PC-3 (cell line): ENCODE results near the gene NAV2. TPM values are rescaled to one million over a fixed set of nuclear protein-coding genes. Genes with fewer than 3 reads are reported as not detected.

ENCODE experiments used
- ATAC-seq: fragments of 200-7000 bp; cut with Tn5 transposase; 2 replicates; pipeline ENCODE4 v1.9.1; 2020; ENCODE audit warnings: mild to moderate bottlenecking, moderate library complexity
- BruUV-seq: library from RNA; stranded (reverse); fragments of 400-500 nt; replicated peaks from 2 replicates; lab custom pipeline; 2021; lab: Mats Ljungman, UMichigan
- CTCF ChIA-PET: fragments of 300-600 bp; sonication (Branson Sonifier 250); formaldehyde crosslinking; loops from one replicate; lab custom pipeline; 2022; ENCODE audit warnings: antibody characterized with exemption; lab: Charles Lee
- POLR2A ChIA-PET: fragments of 300-600 bp; sonication (Branson Sonifier 250); formaldehyde crosslinking; loops from one replicate; lab custom pipeline; 2022; ENCODE audit warnings: antibody characterized with exemption; ENCODE audit not compliant: unreplicated experiment; lab: Charles Lee
- DNase-seq: peaks from one replicate; pipeline ENCODE4 v3.0.0-alpha.2; 2015
- H2AFZ ChIP-seq: fragments of 300-600 bp; sonication (generic); 2 replicates; pipeline ENCODE4 v1.6.0; 2016; ENCODE audit warnings: antibody characterized with exemption, low read length
- H3F3A ChIP-seq: fragments of 300-600 bp; sonication (generic); one replicate; pipeline ENCODE4 v1.6.0; 2017; ENCODE audit warnings: antibody characterized with exemption, low read length, control low read depth, mild to moderate bottlenecking; ENCODE audit not compliant: unreplicated experiment
- H3K27ac ChIP-seq: fragments of 300-600 bp; sonication (generic); 2 replicates; pipeline ENCODE4 v1.5.1; 2016; ENCODE audit warnings: mild to moderate bottlenecking, low read length
- H3K27me3 ChIP-seq: fragments of 300-600 bp; sonication (generic); 2 replicates; pipeline ENCODE4 v1.6.1; 2016; ENCODE audit warnings: low read length, mixed read lengths
- H3K36me3 ChIP-seq: fragments of 300-600 bp; sonication (generic); 2 replicates; pipeline ENCODE4 v1.6.1; 2016; ENCODE audit warnings: low read depth, mixed run types, low read length, mixed read lengths
- H3K4me1 ChIP-seq: fragments of 300-600 bp; sonication (generic); 2 replicates; pipeline ENCODE4 v1.5.1; 2016; ENCODE audit warnings: low read length; ENCODE audit not compliant: insufficient read depth
- H3K4me2 ChIP-seq: fragments of 300-600 bp; sonication (generic); 2 replicates; pipeline ENCODE4 v1.6.0; 2016; ENCODE audit warnings: low read length
- H3K4me3 ChIP-seq: fragments of 300-600 bp; sonication (generic); 2 replicates; pipeline ENCODE4 v1.5.1; 2016; ENCODE audit warnings: mild to moderate bottlenecking, low read length, mixed read lengths
- H3K79me2 ChIP-seq: fragments of 300-600 bp; sonication (generic); 2 replicates; pipeline ENCODE4 v1.6.1; 2017; ENCODE audit warnings: low read length, mixed read lengths
- H3K9ac ChIP-seq: fragments of 300-600 bp; sonication (generic); 2 replicates; pipeline ENCODE4 v1.6.0; 2016; ENCODE audit warnings: mild to moderate bottlenecking, low read length
- H3K9me2 ChIP-seq: fragments of 300-600 bp; sonication (generic); replicated peaks from 2 replicates; pipeline ENCODE4 v1.6.1; 2016; ENCODE audit warnings: mixed run types, low read length, mixed read lengths
- H3K9me3 ChIP-seq: fragments of 300-600 bp; sonication (generic); 2 replicates; pipeline ENCODE4 v1.6.1; 2016; ENCODE audit warnings: low read length, mixed read lengths
- H4K20me1 ChIP-seq: fragments of 300-600 bp; sonication (generic); 2 replicates; pipeline ENCODE4 v1.6.1; 2016; ENCODE audit warnings: low read length, mixed read lengths
- EZH2 ChIP-seq: fragments of 300-600 bp; sonication (generic); IDR thresholded peaks from one replicate; pipeline ENCODE4 v1.6.1; 2017; ENCODE audit warnings: antibody characterized with exemption, mild to moderate bottlenecking, low read length; ENCODE audit not compliant: unreplicated experiment
- EZH2phosphoT487 ChIP-seq: fragments of 300-600 bp; sonication (generic); IDR thresholded peaks from 2 replicates; pipeline ENCODE4 v1.6.1; 2018; ENCODE audit warnings: mild to moderate bottlenecking, antibody characterized with exemption, low read length, borderline replicate concordance
- intact Hi-C: fragments of 100-400 bp; cut with micrococcal nuclease; formaldehyde crosslinking; loops from 2 replicates; pipeline ENCODE4 v1.9.0; 2023
- total RNA-seq: library from RNA; depleted of rRNA; stranded (reverse); fragments of >200 nt; gene quantifications from 2 replicates; pipeline ENCODE4 v1.2.3, GENCODE V29; 2014
- TF ChIP-seq, protein P1 (sequence below): fragments of 300-600 bp; sonication (generic); conservative IDR thresholded peaks from 2 replicates; pipeline ENCODE4 v1.5.1; 2017; ENCODE audit warnings: antibody characterized with exemption, low read depth, mild to moderate bottlenecking, low read length

NAV2 gene
- total RNA-seq, 1 experiment from 2014 or later: 10.4 TPM

DNA sequence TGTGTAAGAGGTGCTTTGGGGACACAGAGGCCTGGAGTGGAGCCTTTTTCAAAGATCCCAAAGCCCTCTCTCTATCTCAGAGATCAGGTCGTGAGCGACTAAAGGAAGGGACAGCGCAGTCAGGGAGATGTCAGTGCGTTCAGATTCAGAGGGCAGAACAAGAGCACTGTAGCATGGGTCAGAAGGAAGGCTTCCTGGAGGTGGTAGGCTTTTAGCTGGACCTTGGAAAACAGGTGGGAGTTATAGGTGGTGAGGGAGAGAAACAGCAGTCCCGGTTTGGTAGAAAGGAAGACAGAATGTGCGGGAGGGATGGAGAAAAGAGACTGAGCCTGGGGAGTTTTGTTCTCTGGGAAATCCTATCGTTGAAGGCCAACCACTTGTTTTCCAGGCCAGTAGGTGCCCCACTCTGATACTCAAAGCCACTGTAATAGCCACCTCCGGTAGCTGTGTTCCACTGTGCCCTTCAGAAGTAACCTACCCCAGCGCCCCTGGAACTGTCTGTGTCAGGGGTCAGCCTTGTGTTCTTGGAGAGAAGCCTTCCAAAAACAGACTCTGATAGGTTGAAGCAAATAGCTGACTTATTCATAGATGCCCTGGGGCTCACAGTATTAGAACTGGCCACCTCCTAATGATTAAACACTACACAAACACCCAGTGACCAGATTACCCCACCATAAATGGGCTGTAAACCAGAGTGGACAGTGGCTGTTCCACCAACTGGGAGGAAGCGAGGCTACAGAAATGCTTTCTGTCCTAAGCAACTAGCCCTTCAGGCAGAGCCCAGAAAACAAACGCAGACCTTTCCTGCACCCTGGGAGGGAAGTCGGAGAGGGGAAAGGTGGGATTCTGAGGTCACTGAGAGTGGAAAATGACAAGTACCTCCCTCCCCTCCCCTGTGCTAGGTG, 289.9 kb downstream of the NAV2 start:
- Histone ChIP-seq H3K27ac (peak overlapping the region; percentile 49), H3F3A (no peaks in the 10 kb centered on the region), H3K27me3 (no peaks in the 10 kb centered on the region), H2AFZ (no peak overlapping the region), H3K9ac (no peak overlapping the region), H3K4me2 (0 out of 2 replicates have a peak overlapping the region, but pooled peaks have one; percentile 18), H3K79me2 (no peaks in the 10 kb centered on the region), H4K20me1 (no peaks in the 10 kb centered on the region), H3K36me3 (no peaks in the 10 kb centered on the region), H3K4me3 (no peak overlapping the region), H3K4me1 (peaks cover 16% of the 10 kb centered on the region), H3K9me2 (no peaks in the 10 kb centered on the region), H3K9me3 (no peaks in the 10 kb centered on the region)
- DNase-seq: no peak
- no TSS peak for BruUV-seq
- intact Hi-C loops: no loop called here
- peak; percentile 43 for ATAC-seq
- TF ChIP-seq, protein P1, sequence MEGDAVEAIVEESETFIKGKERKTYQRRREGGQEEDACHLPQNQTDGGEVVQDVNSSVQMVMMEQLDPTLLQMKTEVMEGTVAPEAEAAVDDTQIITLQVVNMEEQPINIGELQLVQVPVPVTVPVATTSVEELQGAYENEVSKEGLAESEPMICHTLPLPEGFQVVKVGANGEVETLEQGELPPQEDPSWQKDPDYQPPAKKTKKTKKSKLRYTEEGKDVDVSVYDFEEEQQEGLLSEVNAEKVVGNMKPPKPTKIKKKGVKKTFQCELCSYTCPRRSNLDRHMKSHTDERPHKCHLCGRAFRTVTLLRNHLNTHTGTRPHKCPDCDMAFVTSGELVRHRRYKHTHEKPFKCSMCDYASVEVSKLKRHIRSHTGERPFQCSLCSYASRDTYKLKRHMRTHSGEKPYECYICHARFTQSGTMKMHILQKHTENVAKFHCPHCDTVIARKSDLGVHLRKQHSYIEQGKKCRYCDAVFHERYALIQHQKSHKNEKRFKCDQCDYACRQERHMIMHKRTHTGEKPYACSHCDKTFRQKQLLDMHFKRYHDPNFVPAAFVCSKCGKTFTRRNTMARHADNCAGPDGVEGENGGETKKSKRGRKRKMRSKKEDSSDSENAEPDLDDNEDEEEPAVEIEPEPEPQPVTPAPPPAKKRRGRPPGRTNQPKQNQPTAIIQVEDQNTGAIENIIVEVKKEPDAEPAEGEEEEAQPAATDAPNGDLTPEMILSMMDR: no peak
- TF ChIP-seq EZH2 (no peak), EZH2phosphoT487 (no peak)
- ChIA-PET POLR2A (no interaction called here), CTCF (no interaction called here)

- no TSS peak for BruUV-seq
- Histone ChIP-seq H2AFZ (no peak overlapping the region), H3K9me2 (no peaks in the 10 kb centered on the region), H3K36me3 (no peaks in the 10 kb centered on the region), H3K9me3 (no peaks in the 10 kb centered on the region), H3K4me2 (0 out of 2 replicates have a peak overlapping the region, but pooled peaks have one; percentile 18), H3K27ac (peak overlapping the region; percentile 49), H3F3A (no peaks in the 10 kb centered on the region), H4K20me1 (no peaks in the 10 kb centered on the region), H3K4me1 (peaks cover 16% of the 10 kb centered on the region), H3K79me2 (no peaks in the 10 kb centered on the region), H3K27me3 (no peaks in the 10 kb centered on the region), H3K4me3 (no peak overlapping the region), H3K9ac (no peak overlapping the region)
- TF ChIP-seq, protein P1: no peak
- TF ChIP-seq EZH2: no peak
- TF ChIP-seq EZH2phosphoT487: no peak
- ChIA-PET CTCF (no interaction called here), POLR2A (no interaction called here)
- ATAC-seq: no peak
- intact Hi-C loops: no loop called here
- peak; percentile 32 for DNase-seq
These were observed 290.7 kb downstream of the NAV2 start for GRCh38 chr11:20003351-20003750.

GRCh38 chr11:20004866-20005265, 292.2 kb downstream of the NAV2 start:
- POLR2A ChIA-PET: no interaction called here
- Histone ChIP-seq H3K9me2 (no peaks in the 10 kb centered on the region), H4K20me1 (no peaks in the 10 kb centered on the region), H3K27me3 (no peaks in the 10 kb centered on the region), H3K9ac (no peak overlapping the region), H3K36me3 (no peaks in the 10 kb centered on the region), H3K4me1 (peaks cover 16% of the 10 kb centered on the region), H3K4me3 (no peak overlapping the region), H3K9me3 (no peaks in the 10 kb centered on the region), H3K4me2 (no peak overlapping the region), H3F3A (no peaks in the 10 kb centered on the region), H3K27ac (no peak overlapping the region), H3K79me2 (no peaks in the 10 kb centered on the region), H2AFZ (no peak overlapping the region)
- intact Hi-C loops: no loop called here
- TF ChIP-seq EZH2 (no peak), EZH2phosphoT487 (no peak)
- TF ChIP-seq, protein P1: no peak
- CTCF ChIA-PET: no interaction called here
- DNase-seq: no peak
- ATAC-seq: no peak
- no TSS peak for BruUV-seq
